Measurements from ENCODE around the gene LYZL4.

Gene LYZL4

DNA sequence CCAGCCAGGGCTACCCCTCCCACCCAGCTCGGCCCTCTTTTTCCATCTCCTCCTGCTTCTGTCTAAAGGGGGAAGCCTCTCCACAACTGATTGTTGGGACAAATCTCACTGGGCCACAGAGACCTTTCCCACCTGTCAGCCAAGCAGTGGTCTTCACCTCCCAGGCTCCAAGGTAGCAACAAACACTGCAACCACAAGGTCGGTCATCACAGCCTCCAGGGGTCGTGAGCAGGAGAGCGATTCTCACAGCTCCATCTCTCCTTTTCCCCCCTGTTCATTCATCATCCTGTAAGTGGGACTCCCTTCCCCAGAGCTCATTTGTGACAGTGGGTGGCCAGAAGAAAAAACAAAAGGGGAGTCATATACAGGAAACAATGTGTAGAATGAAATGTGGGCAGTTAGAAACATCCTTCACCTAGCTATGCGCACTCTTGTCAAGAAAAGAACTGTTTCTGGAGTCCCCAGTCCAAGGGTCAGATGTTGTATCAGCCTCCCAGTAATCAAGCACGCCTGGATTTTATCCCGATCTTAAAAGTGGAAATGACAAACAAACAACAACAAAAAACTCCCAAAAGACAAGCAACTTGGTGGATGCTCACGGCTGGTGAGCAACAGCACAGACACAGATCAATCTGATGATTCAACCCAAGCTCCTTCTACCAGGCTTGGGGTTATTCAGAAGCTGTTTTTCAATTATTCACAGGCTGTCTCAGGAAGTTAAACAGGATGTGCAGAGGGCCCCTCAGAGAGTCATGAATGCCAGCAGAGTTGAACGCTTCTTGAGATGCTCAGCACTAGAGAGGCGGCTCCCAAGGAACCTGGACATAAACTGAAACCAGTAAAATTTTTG is 22.4 kb downstream of the LYZL4 start:
- intact Hi-C loops (cut with DNase I): no loop called here
- no peak for DNase-seq

DNA sequence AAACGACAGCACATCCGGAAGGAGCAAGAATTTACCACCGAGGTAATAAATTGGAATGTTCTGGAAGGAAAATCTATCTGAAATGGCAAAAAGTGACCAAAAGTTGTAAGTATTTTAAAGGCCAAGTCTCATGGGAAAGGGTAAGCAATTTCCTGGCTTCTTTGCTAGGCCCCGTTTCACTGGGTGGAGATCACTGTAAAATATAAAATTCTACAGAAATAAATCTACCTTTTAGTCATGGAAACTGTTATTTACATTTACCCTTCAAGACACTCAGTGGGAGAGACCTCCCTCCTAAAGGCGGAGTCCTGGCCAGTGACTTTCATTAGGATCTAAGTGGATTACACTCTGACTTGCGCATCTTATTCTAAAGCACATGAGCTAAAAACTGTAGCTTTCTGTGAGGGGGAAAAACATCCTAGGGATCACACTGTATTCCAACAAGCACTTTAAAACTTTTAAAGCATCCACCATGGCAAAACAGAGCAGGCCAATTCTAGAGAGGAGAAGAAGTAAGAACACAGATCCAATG is 28.8 kb downstream of the LYZL4 start:
- DNase-seq: no peak
- intact Hi-C loops (cut with DNase I): no loop called here

DNA sequence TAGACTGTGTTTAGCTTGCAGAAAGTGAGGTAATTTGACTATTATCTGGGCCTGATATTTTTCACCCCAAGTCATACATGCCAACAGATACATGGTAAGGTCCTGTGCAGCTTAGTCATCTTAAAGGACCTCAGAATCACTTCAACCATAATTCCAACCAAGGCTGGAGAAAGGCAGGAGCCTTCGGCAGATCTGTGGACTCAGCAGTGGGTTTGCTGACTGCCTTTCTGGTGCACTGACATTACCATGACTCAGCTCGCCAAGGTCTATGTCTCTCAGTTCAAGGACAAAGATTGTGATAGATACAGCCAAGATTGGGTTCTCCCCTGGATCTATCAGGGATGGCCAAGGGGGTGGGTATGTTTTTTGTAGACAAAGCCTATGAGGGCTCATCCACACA is 32.7 kb downstream of the LYZL4 start:
- no peak for DNase-seq
- intact Hi-C loops (cut with DNase I): no loop called here

DNA sequence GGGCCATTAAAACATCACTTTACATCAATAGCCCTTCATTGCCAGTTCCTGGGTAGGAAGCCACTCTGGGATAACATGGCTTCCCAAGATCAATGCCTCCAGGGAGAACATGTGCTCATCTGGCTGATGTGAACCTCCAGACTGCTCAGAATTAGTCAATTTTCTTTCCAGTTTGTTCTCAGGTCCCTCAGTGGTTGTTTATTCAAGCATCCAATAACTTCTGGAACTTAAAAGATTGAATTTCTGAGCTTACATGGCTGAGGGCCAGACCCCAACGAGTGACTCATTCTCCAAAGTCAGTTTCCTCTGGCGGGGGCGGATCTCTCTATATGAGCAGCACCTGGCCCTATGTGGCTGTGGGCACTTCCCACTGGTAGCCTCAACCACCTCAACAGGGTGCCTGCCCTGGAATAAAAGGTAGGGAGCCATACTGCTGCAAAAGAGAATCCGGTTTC is 34.0 kb downstream of the LYZL4 start:
- intact Hi-C loops (cut with DNase I): no loop called here
- no peak for DNase-seq

DNA sequence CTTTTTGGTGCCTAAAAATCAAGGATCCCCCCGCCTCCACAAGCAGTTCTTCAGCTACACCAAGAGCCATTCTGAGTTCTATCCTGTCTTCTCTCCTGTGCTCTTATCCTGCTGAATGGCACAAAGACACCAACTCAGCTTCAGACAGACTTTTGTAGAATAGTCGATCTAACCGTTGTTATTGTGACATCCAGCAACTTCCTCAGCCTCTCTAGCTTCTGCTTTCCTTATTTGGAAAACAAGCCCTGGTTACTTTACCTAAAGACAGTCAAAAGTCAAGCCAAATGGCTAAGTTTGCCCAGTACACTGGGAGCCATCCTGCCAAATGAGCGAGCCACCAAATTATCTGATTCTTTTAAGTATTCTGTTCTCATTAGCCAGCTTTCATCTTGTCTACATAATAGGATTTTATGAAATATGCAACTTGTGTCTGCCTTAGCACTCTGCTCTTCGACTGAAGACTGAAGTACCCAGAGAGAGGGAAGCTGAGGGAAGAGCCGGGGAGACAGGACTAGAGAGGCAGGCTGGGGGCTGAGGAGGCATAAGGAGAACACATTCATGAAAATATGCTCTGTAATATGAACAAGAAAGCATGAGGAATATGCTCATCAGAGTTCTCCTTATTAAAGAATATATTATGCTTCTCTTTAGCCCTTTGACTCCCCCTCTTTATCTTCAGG is 35.1 kb downstream of the LYZL4 start:
- no peak for DNase-seq
- intact Hi-C loops (cut with DNase I): no loop called here

DNA sequence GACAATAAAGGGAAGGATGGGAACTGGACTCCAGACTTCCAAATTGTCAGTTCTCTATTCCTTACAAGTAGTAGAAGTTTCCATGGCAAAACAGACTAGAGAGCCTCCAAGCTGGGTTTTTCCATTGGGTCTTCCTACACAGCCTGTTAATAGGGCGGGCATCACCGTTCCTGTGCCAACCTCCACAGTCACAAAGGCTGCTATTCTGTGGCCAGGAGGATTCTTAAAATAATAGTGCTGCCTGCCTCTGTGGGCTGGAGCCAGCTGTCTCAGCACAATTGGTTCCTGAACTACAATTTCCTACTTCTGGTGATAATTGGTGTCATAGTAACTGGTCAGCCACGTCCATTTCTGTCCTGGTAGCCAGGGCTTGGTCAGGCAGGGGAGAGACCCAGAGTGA is 38.6 kb downstream of the LYZL4 start:
- intact Hi-C loops (cut with DNase I): no loop called here
- DNase-seq: peak in 22 of 42 donors; percentile 3 to 60 (median 24)

DNA sequence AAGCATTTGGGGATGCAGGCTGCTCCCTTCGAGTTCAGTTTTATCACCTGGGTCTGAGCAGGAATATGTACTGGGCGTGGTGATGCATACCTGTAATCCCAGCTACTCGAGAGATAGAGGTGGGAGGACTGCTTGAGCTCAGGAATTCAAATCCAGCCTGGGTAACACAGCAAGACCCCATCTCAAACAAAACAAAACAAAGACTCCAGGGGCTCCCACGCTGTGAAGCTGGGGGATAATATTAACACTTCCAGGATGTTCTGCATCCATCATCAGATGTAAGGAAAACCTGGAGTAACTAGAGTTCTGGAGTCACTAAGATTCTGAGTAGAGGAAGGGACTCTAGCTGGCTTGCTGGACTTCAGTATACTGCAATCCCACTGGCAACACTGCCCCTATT is 40.6 kb downstream of the LYZL4 start:
- DNase-seq: no peak
- intact Hi-C loops (cut with DNase I): no loop called here

DNA sequence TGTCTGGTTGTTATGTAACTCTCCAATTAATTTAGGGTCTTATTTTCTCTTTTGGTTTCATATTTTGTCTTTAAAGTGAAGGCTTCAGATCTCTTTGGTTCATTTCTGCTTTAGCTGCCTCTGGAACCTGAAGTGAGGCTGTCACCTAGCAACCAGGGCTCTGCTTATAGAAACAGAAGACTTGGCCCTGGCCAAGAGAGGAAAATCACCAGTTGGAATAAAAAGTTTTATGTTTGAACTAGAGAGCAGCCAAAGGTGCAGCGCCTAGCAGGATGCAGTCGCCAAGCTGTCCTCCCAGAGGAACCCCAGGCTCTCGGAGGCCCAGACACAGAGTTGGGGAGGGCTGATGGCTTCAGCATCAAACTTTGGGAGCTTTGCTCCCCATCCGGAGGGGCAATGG is 41.1 kb downstream of the LYZL4 start:
- intact Hi-C loops (cut with DNase I): no loop called here
- DNase-seq: peak in 35 of 42 donors; percentile 11 to 82 (median 44)

DNA sequence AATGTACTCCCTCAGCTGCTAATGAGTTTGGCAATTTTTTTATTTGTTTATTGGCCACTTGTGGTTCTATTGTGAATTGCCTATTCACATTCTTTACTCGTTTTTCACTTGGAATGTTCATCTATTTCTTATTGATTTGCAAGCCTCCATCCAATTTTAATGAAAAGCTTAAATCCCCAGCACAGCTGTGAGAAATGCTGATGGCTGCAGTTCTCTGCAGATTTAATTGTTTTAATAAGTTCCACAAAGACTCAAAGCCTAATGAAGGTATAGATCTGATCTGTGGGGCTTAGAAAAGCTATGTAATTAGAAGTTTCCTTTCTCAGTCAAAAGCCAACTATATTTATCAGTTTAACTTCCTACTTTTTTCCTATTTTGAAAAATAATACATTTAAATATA is 41.5 kb downstream of the LYZL4 start:
- DNase-seq: no peak
- intact Hi-C loops (cut with DNase I): no loop called here

DNA sequence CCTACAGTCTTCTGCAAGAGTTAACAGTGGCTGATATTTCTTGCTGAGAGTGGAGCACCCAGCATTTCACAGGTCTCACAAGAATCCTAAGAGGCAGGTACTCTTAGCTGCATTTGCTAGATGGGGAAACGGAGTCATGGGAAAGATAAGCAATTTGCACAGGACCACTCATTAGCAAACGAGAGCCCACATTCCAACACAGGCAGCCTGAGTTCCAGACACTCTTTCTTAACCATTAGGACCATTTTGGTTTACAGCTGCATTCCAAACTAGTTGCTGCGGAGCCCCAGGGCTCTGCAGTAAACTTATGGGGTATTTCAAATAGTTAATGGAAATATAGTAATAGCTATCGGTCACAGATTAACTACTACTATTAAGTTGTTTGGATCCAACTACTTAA is 42.5 kb downstream of the LYZL4 start:
- intact Hi-C loops (cut with DNase I): no loop called here
- no peak for DNase-seq

DNA sequence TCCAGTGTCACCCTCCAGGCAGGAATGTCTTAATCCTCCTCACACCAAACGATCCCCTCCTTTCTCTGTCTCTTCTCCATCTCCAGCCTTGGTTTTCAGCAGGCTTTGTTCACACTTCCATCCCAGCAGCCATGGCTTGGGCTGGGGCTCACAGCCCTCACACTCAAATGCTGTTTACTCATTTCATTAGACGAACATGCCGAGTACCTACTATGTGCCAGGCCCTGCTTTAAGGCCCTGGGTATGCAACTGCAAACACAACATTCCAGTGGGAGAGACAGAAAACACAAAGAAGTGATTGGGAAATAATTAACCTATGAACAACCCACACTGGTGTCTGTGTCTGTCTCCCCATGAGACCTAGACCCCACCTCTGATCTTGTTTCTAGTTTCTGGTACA is 43.9 kb downstream of the LYZL4 start:
- intact Hi-C loops (cut with DNase I): no loop called here
- DNase-seq: no peak

DNA sequence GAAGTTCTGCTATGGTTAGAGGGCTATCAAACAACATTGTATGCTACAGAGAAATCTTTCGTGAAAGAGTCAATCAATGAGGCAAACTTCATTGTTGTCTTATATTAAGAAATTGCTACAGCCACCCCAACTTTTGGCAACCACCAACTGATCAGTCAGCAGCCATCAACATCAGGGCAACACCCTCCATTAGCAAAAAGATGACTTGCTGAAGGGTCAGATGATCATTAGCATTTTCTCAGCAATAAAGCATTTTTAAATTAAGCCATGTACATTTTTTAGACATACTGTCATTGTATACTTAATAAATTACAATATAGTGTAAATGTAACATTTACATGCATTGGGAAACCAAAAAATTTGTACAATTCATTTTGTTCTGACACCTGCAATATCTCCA is 53.1 kb downstream of the LYZL4 start:
- DNase-seq: no peak
- intact Hi-C loops (cut with DNase I): no loop called here

DNA sequence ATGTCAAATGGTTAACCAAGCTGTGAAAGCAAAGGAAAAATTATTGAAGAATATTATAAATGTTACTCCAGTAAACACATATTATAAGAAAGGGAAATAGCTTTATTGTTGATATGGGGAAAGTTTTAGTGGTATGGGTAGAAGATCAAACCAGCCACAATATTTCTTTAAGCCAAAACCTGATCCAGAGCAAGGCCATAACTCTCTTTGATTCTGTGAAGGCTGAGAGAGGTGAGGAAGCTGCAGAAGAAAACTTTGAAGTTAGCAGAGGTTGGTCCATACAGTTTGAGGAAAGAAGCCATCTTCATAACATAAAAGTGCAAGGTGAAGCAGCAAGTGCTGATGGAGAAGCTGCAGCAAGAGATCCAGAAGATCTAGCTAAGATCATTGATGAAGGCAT is 54.8 kb downstream of the LYZL4 start:
- intact Hi-C loops (cut with DNase I): no loop called here

DNA sequence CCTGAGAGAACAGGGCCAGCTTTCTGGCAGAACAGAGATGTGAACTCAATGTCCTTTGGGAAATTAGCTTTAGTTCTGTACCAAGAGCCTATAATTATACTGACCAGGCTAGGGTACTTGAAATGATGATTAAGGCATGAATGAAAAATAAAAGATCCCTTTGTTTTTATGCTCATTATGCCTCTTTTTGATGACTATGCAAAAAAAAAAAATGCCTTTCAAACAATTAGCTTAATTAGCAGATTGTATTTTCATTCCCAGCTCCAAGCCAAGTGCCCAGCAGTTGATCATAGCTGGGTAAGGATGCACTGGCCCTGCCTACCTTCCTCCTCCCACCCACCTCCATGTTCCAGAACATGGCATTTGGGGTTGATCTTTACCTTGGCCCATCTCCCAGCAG is 56.8 kb downstream of the LYZL4 start:
- DNase-seq: no peak
- intact Hi-C loops (cut with DNase I): no loop called here

More for the DNA sequence above, 54.8 kb downstream of the LYZL4 start:
- DNase-seq: no peak

DNA sequence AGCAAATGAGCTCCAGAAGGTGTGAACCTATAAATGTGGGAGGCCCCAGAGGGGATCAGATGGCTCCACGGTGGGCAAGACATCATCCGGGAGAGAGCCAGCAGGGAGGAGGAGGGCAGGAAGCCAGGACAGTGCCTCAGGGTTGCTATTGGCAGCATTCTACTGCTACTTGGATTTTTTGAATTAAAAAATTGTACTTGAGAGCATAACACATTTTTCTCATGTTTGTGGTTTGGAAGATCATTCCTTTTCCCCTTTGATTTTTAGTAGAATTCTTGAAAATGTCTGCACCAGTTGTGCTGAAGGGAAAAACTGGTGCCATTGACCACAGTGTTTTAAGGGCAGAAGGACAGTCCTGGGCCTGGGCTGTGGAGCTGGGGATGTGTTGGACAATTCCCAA is 59.2 kb downstream of the LYZL4 start:
- no peak for DNase-seq
- intact Hi-C loops (cut with DNase I): no loop called here

DNA sequence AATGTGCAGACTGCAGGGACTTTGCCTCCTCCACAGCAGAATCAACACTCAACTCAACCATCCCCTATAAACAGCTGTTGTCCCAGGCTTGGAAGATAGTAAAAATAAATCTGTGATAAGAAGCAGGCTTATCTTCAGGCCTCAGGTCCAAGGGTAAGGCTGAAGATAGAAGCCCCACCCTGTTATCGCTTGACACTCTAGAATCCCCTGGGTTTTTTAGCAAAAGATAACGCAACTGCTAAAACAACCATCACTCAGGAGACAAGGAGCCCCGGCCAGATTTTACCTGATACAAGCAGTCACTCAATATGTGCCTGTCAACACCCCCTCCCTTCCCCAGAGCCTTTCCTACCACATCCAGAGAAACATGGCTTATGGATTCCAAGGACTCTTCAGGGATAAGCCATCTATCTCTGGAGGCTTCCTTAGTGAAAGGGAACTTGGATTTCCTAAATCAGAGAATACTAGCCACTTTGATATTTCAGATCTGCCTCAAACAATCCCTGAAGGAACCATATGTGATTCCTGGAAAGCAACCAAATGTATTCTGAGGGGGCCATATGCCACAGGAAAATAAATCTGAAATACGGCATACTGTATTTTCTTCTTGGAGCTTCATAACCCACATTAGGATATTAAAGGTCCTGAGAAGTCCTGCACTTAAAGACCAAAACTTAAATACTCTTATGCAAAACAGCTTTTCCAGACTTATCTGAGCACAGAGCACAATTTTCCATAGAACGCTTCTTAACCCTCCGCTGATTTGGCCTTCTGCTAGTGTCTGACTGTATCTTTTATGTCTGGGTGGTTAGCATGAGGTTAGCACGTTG is 60.4 kb downstream of the LYZL4 start:
- no peak for DNase-seq
- intact Hi-C loops (cut with DNase I): no loop called here

DNA sequence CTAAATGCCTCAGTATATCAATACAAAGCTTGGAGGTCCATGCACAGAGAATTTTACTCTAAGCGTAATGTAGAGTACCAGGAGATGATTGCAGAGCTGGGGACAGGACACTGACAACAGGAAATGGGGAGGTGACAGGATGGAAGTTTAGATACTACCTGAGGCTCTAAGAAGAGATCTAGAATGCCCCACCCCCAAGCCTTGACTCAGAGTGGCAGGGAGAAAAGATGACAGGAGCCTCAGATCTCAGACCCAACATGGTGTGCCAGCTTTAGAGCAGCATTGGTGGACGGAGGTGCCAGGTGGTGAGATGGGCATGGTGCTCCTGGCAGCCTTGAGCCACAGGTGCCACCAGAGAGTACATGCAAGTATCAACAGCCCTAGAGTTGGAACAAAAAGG is 62.5 kb downstream of the LYZL4 start:
- intact Hi-C loops (cut with DNase I): no loop called here
- DNase-seq: no peak
